GM15510 (cell line): ENCODE measurements around the gene HIPK2.

Experiments used
- POLR2A ChIP-seq: IDR thresholded peaks from 3 replicates; pipeline ENCODE4 v1.6.1; 2011; ENCODE audit warnings: borderline replicate concordance; ENCODE audit not compliant: insufficient read length; ENCODE audit errors: extremely low read depth

Gene HIPK2

DNA sequence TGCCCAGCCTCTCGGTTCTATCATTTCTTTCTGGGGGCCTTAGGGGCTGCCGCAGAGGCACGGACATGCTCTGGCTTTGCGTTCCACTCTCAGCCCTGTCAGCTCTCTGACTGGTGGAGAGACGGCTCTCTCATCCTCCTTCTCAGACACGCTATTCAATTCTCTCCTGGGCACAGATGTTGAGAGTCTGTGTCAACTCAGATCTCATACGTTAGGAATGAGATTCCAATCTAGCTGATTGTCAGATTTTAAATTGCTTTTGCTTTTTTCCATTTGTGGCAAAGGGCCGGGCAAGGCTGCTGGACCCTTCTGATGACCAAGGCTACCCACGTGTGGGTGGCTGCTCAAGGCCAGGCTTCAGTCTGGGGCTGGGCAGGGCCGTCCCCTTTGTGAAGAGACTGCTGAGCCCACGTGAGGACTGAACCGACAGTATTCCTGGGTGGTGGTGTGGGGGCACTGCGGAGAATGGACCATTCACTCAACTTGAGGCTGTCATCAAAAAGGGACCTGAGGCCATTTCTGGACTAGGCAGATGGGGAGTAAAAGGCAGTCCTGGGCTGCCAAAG lies 182.8 kb downstream of the HIPK2 start:
- TF ChIP-seq POLR2A, result no peak

DNA sequence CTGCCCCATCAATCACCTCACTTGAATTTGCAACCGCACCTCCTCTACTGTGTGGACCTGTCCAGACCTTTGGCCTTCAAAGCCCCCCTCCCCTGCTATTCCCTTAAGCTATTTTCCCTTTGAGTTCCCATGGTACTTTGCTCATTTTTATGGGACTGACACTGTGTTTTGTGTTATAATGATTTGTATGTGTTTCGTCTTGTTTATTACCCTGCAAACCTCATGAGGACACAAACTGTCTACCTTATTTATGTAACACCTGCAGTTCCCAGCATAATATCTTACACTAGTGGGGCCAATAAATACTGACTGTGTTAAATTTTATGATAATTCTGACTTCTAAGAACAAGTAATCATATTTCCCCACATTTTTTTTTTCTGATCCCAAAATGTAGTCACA lies 183.7 kb downstream of the HIPK2 start:
- no peak for TF ChIP-seq POLR2A

DNA sequence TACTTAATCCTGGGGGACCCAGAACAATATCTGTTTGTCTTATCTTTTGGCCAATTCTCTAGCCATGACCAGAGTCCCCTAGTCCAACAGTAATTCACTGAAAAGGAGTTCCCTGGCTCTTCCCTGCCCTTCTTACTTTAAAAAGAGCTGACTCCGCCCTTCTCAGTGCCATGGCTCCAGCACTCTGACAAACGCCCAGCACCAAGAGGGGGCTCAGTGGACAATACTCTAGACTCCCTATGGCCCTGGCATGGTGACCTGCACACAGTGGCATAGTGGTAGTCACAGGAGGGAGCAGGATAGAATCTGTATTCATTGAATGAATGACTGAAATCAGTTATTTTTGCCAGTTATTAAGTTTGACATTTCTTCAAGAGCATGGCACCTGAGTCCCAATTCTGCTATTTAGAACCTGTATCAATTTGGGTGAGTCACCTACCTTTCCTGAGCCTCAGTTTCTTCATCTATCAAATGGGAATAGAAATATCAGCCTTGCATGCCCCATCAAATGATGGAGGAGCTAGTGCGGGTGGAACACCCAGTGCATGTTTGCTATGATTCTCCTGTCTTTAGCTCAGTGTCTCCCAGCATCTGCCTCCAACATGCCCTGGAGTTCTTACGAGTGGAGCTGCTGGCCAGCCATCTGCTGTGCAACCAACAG lies 184.9 kb downstream of the HIPK2 start:
- no peak for TF ChIP-seq POLR2A

DNA sequence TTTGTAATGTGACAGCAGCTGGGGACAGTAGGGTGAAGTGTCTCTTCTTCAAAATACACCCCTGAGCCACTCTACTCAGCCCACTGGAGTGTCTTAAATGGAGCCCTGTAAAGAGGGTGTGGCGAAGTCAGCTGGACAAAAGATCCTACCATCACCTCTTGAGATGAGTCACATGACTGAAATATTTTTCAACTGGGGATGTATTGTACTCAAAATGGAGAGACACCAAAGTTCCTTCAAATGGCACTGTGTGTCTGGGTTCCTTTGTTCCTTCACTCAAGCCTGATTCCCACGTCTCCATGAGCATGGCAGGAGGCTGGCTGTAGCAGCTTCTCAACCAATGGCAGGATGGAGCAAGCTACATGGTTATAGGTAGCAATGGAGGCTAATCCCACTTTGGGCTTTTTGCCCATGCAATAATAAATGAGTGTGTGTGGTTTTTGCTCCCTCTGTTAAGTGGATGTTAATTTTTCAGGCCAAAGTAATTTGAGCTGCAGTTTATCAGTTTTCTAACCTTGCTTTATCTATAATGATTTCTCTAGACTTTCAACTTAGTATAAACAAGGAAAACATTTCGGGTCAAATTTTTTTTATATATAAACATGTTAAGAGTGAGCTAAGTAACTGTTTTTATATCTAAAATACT lies 186.1 kb downstream of the HIPK2 start:
- no peak for TF ChIP-seq POLR2A

GRCh38 chr7:139589474-139589873 lies 188.3 kb downstream of the HIPK2 start:
- no peak for TF ChIP-seq POLR2A

- TF ChIP-seq POLR2A, result no peak
Measured at GRCh38 chr7:139588632-139589031, 189.2 kb downstream of the HIPK2 start.

- TF ChIP-seq POLR2A, result no peak
Measured at GRCh38 chr7:139587535-139587934, 190.3 kb downstream of the HIPK2 start.

GRCh38 chr7:139586286-139586685 lies 191.5 kb downstream of the HIPK2 start:
- no peak for TF ChIP-seq POLR2A

DNA sequence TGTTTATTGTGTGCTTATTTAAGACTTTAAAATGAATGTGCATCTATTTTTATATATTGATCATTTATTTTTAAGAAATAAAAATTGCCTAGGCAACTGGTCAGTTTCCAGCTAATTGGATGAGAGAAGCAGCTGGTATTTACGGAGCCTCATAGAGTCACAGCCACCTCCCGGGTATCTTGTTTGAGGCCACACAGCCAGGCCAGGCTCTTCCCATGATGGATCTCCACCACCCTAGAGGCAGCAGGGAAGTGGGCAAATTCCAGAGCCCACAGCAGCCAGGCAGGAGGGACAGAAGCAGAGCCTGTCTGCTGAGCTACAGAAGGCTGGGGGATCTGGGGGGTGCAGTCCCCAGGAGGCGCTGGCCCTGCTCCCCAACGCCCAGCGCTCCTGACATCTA lies 192.8 kb downstream of the HIPK2 start:
- no peak for TF ChIP-seq POLR2A

GRCh38 chr7:139583826-139584553 lies 193.8 kb downstream of the HIPK2 start:
- TF ChIP-seq POLR2A, result no peak

DNA sequence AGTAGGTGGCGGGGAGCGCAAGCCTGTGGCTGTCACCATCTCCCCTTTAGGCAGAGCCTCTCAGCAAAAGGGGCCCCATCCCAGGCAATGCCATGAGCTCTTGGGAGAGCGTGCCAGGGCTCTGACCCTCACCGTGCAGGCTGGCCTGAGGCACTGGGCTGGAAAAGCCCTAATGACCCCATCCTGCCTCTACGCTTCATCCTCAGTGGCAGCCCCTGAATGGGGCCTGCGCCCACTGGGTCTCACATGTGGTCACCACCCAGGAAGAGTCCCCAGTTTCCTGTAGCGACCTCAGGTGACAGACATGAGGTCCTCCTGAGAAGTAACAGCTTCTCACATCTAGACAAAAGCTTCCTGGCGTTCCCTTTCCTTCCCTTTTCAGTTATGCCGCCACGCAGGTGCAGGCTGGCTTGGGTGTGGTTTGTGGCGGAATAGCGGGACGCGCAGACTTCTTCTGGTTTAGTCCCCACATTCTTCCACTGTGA lies 195.1 kb downstream of the HIPK2 start:
- TF ChIP-seq POLR2A, result no peak

DNA sequence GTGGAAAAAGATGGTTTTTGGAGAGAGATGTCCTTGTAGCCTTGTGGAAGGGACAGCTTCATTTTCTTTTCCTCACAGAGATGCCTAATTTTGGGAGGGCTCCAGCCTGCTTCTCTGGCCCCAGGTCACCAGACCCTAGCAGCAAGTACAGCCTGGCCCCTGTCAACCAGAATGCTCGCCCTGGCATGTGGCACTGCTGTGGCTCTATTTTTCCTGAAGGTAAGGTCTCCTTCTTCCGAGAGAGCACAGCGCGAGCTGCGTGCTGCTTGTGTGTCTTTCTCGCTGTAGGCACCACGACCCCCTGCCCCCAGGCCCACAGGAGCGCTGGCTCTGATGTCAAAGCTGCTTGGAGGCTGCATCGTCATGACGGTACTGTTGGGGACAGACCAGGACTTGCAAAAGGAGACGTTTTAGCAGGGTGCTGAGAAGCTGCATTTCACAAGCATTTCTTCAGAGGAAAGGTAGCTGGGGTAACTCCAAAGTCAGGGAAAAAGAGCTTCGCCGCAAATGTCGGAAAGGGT lies 195.6 kb downstream of the HIPK2 start:
- TF ChIP-seq POLR2A, result no peak

- no peak for TF ChIP-seq POLR2A
Measured at GRCh38 chr7:139580435-139580834, 197.4 kb downstream of the HIPK2 start.

GRCh38 chr7:139576179-139576973 lies 201.4 kb downstream of the HIPK2 start:
- TF ChIP-seq POLR2A, result no peak
